GM21515 (cell line): ENCODE measurements around the gene ASGR2.
"Not testable (repeated sequence)": the region's sequence is repeated elsewhere in the genome, so short reads cannot be mapped to it uniquely, and the experiment has no call there.

ENCODE experiments used
- ATAC-seq: cut with Tn5 transposase; IDR thresholded peaks from one replicate; pipeline ENCODE4 v1.9.1; 2021; ENCODE audit not compliant: unreplicated experiment

Gene ASGR2

DNA sequence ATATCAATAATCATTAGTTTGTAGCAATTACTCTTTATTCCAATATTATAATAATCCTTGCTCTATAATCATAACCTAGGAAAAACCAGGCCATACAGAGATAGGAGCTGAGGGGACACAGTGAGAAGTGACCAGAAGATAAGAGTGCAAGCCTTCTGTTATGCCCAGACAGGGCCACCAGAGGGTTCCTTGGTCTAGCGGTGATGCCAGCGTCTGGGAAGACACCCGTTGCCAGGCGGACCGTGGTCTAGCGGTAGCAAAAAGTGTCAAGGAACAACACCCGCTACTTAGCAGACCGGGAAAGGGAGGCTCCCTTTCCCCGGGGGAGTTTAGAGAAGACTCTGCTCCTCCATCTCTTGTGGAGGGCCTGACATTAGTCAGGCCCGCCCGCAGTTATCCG lies 11.8 kb upstream of the ASGR2 start:
- ATAC-seq: not testable (repeated sequence)

DNA sequence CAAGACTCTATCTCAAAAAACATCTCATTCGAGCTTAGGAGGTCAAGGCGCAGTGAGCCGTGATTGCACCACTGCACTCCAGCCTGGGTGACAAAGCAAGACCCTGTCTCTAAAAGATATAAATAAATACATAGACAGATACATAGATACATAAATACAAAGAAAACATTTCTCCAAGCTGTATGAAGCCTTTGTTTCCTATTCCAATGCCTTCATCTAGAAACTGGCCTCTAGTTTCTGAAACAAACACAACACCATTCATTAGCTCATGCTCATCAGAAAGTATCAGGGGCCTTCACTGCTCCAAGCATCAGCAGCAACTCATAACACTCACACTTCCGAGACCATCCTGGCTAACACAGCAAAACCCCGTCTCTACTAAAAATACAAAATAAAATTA lies 10.3 kb upstream of the ASGR2 start:
- ATAC-seq: no peak

DNA sequence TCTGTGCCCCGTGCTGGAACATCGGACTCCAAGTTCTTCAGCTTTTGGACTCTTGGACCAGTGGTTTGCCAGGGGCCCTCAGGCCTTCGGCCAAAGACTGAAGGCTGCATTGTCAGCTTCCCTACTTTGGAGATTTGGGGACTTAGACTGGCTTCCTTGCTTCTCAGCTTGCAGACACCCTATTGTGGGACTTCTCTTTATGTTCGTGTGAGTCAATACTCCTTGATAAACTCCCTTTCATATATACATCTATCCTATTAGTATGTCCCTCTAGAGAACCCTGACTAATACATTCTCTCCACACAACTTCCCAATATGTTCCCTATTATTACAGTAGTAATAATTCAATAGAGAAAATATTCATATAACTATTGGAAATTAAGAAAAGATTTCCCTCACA lies 9.2 kb upstream of the ASGR2 start:
- no peak for ATAC-seq

DNA sequence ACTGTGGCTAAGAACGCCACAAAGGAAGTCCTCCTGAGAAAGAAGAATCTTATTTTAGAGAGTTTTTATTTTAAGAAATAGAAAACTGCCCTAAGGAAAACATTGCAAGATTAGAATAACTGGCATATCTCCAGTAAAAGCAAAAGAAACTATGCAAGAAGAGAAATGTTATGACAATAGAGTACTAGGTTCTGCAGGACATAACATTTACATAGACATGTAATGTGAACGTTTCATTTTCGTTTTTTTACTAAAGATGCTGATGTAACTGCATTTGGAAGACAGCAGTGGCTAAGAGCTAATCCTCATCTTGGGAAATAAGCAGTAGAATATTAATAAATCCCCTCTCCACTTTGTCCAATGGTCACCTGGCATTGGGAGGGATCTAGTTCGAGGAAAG lies 7.8 kb upstream of the ASGR2 start:
- no peak for ATAC-seq

DNA sequence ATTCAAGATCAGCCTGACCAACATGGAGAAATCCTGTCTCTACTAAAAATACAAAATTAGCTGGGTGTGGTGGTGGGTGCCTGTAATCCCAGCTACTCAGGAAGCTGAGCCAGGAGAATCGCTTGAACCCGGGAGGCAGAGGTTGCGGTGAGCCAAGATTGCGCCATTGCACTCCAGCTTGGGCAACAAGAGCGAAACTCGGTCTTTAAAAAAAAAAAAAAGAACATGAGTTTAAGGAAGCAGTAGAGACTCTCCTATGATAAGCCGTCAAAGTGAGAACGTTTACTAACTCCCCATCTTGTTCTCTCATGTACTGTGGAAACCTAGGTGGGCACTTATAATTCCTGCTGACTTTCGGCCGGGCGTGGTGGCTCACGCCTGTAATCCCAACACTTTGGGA lies 6.0 kb upstream of the ASGR2 start:
- not testable (repeated sequence) for ATAC-seq

DNA sequence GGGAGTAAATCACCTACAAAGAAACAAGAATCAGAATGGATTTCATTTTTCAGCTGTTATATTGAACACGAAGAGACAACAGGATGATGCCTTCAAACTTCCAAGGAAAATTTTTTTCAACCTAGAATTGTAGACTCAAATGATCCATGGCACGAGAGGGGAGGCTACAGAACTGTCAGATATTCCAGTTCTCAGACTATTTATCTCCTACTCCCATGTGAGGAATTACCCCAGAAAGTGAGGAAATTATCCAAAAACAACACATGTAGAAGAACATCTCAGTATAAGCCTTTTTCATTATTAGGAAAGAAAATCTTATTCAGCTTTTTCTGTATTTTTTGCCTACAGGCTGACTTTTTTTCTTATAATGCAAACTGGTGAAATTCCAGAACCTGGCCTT lies 5.5 kb upstream of the ASGR2 start:
- no peak for ATAC-seq

GRCh38 chr17:7119314-7119713 lies 4.7 kb upstream of the ASGR2 start:
- no peak for ATAC-seq

- ATAC-seq: no peak
These were observed 423 bp upstream of the ASGR2 start for GRCh38 chr17:7114875-7115614.

GRCh38 chr17:7113273-7114071 lies 1.1 kb downstream of the ASGR2 start:
- ATAC-seq: no peak

DNA sequence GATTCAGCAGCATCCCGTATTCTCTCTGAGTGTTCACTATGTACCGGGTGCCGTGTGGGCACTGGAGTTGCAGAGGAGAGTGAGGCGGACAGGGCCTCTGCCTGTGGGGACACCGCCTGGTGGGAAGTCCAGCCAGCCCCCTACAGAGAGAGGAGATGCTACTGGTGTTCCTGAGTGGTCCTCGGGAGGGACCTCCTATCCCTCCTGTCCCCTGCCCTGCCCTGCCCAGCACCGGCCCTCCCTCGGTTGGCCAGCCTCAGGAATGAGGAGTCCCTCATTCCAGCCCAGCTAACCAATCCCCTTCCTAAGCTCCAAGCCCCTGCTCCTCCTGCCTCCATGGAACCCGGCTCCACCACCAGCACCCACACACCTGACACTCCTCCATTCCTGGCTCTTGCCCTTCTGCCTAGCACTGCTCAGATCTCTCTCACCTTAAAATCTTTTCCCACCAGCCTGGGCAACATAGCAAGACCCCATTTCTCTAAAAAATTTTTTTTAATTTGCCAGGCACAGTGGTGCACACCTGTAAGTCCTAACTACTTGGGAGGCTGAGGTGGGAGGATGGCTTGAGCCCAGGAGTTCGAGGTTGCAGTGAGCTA lies 2.0 kb downstream of the ASGR2 start:
- ATAC-seq: no peak

GRCh38 chr17:7111784-7112509 lies 2.7 kb downstream of the ASGR2 start:
- no peak for ATAC-seq

GRCh38 chr17:7110617-7111306 lies 3.9 kb downstream of the ASGR2 start:
- ATAC-seq: no peak

GRCh38 chr17:7109461-7110322 lies 4.9 kb downstream of the ASGR2 start:
- ATAC-seq: no peak

GRCh38 chr17:7108981-7109380 lies 5.6 kb downstream of the ASGR2 start:
- no peak for ATAC-seq

- ATAC-seq: no peak
These were observed 6.1 kb downstream of the ASGR2 start for GRCh38 chr17:7108560-7108925.

- no peak for ATAC-seq
These were observed 6.6 kb downstream of the ASGR2 start for GRCh38 chr17:7107795-7108559.

DNA sequence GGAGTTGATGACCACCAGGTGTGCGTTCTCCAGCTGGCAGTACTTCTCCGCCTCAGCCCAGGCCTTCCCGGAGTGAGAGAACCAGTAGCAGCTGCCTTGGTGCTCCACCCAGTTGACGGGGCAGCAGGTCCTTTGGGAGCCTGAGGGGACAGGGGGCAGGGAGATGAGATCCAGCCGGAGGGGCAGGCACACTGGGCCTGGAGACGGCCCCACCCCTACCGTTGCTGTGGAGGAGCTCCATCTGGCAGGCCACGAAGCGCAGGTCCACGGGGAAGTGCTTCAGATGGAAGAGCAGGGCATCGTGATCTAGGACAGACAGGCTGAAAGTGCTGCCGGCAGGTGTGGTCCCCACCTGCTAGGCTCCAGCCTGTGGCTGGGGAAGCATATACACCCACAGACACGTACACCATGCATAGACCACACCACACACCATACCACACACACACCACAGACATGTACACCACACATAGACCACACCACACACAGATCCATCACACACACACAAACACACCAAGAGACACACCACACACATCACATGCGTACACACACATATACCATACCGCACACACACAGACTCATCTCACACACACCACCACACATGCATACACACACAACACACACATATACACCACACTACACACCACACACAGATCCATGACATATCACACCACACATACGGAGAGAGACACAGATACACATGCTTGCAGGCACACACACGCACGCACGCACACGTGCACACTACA lies 7.4 kb downstream of the ASGR2 start:
- no peak for ATAC-seq

GRCh38 chr17:7102421-7102820 lies 12.2 kb downstream of the ASGR2 start:
- ATAC-seq: no peak

GRCh38 chr17:7101531-7101930 lies 13.1 kb downstream of the ASGR2 start:
- no peak for ATAC-seq
